ENCODE results near the gene SHISAL2B. TPM values are rescaled to one million over a fixed set of nuclear protein-coding genes. Genes with fewer than 3 reads are reported as not detected.

The SHISAL2B gene
- total and polyA plus RNA-seq, 2 experiments from 2014 or later = 0.56 TPM; not detected in 1

- H4K20me1 ChIP-seq (ENCODE audit: insufficient read depth, poor library complexity, severe bottlenecking) = no peaks in the 10 kb centered on the region
- H3K4me3 ChIP-seq = no peak overlapping the region
- TF ChIP-seq EZH2 (IDR thresholded peaks at IDR 0.05; ENCODE audit: borderline replicate concordance) (no peak), CTCF (IDR thresholded peaks at IDR 0.05; ENCODE audit: poor library complexity) (no peak), EZH2phosphoT487 (IDR thresholded peaks at IDR 0.05; ENCODE audit: low read depth, severe bottlenecking, unreplicated experiment) (no peak)
- no peaks in the 10 kb centered on the region for H3K9me2 ChIP-seq (replicated peaks; ENCODE audit: insufficient read depth)
- no peak overlapping the region for H3K4me2 ChIP-seq
- 92% methylated on average over 4 of the region's 4 CpGs for WGBS (ENCODE audit: low lambda C conversion rate, missing lambda C conversion rate)
- peaks cover 12% of the 10 kb centered on the region for H3K79me2 ChIP-seq
- H3K9me3 ChIP-seq (ENCODE audit: low read depth) = no peaks in the 10 kb centered on the region
- DNase-seq (ENCODE audit: low spot score) = no peak
- H3K36me3 ChIP-seq (replicated peaks; ENCODE audit: insufficient read depth, low read depth) = no peaks in the 10 kb centered on the region
- H3K4me1 ChIP-seq (ENCODE audit: insufficient read depth) = no peaks in the 10 kb centered on the region
- H3K27ac ChIP-seq = no peak overlapping the region
- H2AFZ ChIP-seq = no peak overlapping the region
- H3K27me3 ChIP-seq = no peaks in the 10 kb centered on the region
Observed at GRCh38 chr5:64749385-64749784, 59.1 kb downstream of the SHISAL2B start.

- Histone ChIP-seq H3K4me2 (no peak overlapping the region), H3K27ac (no peak overlapping the region), H3K9me3 (ENCODE audit: low read depth) (no peaks in the 10 kb centered on the region), H3K27me3 (no peaks in the 10 kb centered on the region), H4K20me1 (ENCODE audit: insufficient read depth, poor library complexity, severe bottlenecking) (peaks cover 13% of the 10 kb centered on the region), H3K4me3 (no peak overlapping the region), H3K36me3 (replicated peaks; ENCODE audit: insufficient read depth, low read depth) (no peaks in the 10 kb centered on the region), H2AFZ (no peak overlapping the region), H3K9me2 (replicated peaks; ENCODE audit: insufficient read depth) (no peaks in the 10 kb centered on the region), H3K4me1 (ENCODE audit: insufficient read depth) (no peaks in the 10 kb centered on the region), H3K79me2 (peaks cover 51% of the 10 kb centered on the region)
- TF ChIP-seq CTCF (IDR thresholded peaks at IDR 0.05; ENCODE audit: poor library complexity) = no peak
- TF ChIP-seq EZH2 (IDR thresholded peaks at IDR 0.05; ENCODE audit: borderline replicate concordance) = no peak
- TF ChIP-seq EZH2phosphoT487 (IDR thresholded peaks at IDR 0.05; ENCODE audit: low read depth, severe bottlenecking, unreplicated experiment) = no peak
- DNase-seq (ENCODE audit: low spot score) = no peak
- WGBS (ENCODE audit: low lambda C conversion rate, missing lambda C conversion rate) = 98% methylated on average over 2 of the region's 2 CpGs
Observed at GRCh38 chr5:64754066-64754465, 63.8 kb downstream of the SHISAL2B start.

- no peak for DNase-seq (ENCODE audit: low spot score)
- Histone ChIP-seq H2AFZ (no peak overlapping the region), H3K4me3 (no peak overlapping the region), H3K79me2 (peaks cover 91% of the 10 kb centered on the region), H3K4me1 (ENCODE audit: insufficient read depth) (peaks cover 8% of the 10 kb centered on the region), H3K9me2 (replicated peaks; ENCODE audit: insufficient read depth) (no peaks in the 10 kb centered on the region), H3K27me3 (no peaks in the 10 kb centered on the region), H3K9me3 (ENCODE audit: low read depth) (no peaks in the 10 kb centered on the region), H3K4me2 (no peak overlapping the region), H4K20me1 (ENCODE audit: insufficient read depth, poor library complexity, severe bottlenecking) (peaks cover 27% of the 10 kb centered on the region), H3K27ac (no peak overlapping the region), H3K36me3 (replicated peaks; ENCODE audit: insufficient read depth, low read depth) (no peaks in the 10 kb centered on the region)
- no peak for TF ChIP-seq EZH2 (IDR thresholded peaks at IDR 0.05; ENCODE audit: borderline replicate concordance)
- no peak for TF ChIP-seq EZH2phosphoT487 (IDR thresholded peaks at IDR 0.05; ENCODE audit: low read depth, severe bottlenecking, unreplicated experiment)
- no peak for TF ChIP-seq CTCF (IDR thresholded peaks at IDR 0.05; ENCODE audit: poor library complexity)
- WGBS (ENCODE audit: low lambda C conversion rate, missing lambda C conversion rate) = 96% methylated on average over 3 of the region's 3 CpGs
Observed at GRCh38 chr5:64758901-64759300, 68.6 kb downstream of the SHISAL2B start.

Measured in hepatocyte (in vitro differentiated cells).